Measurements from ENCODE around the gene YWHAB. TPM values are rescaled to one million over a fixed set of nuclear protein-coding genes. Genes with fewer than 3 reads are reported as not detected.

YWHAB gene
- total RNA-seq, 4 donors from 2014 or later = 110 to 170 (median 133) TPM

DNA sequence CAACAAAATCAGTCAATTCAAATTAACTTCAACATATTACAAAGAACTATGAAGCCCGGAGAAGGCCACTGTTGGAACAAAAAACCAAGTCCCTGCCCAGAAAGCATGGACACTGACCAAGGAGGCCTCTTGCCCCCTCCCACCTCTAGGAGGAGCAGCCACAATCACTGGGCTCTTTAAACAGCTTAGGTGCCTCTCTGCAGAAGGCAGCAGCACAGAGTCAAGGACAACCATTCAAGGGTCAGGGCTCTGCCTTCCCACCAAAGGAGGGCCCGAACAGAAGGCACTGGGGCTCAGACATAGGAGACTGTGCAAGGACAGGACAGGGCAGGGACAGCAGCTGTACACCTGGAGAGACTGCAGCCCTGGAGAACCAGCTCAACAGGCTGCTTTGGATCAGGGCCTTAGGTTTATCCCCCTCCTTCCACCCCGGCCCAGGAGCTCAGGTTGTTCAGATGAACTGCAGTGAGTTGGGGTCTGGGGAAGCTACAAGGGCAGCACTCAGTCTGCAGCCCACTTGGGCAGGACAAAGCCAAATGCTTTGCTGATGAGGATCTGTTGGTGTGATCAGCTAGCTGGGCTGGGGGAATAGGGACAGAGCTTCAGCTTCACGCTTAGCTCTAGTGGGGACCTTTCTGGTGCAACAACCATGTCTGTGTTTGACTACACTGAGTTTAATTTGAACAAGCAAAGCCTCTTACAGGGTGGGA lies 56.9 kb downstream of the YWHAB start:
- Histone ChIP-seq H3K9me3 (no peaks in the 10 kb centered on the region), H3K4me1 (no peaks in the 10 kb centered on the region), H3K27me3 (no peaks in the 10 kb centered on the region), H3K36me3 (peaks cover 0 to 98% (median 20%) of the 10 kb centered on the region in 3 donors), H3K4me3 (no peak overlapping the region), H3K27ac (no peak overlapping the region)
- WGBS, 2 donors = 83 to 89% methylated on average over 2 to 3 of the region's 4 CpGs
- DNase-seq = no peak
- no peak for TF ChIP-seq POLR2A (IDR thresholded peaks at IDR 0.05)
- no peak for TF ChIP-seq CTCF (IDR thresholded peaks at IDR 0.05)
- intact Hi-C loops (cut with DNase I) = no loop called here

DNA sequence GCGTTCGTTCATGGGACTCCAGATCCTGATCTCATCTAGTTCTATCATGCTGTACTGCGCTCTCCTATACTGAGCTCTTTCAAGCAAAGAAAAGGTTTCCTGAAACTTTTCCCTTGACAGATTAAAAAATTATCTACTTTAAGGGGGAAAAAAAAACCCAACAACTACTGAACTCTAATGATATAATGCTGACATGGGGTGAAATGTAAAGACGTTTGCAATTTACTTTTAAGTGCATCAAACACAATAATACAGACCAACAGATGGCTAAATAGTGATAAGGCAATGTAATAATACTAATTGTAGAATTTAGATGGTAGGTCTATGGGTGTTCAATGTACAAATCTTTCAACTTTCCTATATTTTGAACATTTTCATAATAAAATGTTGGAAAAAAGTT lies 58.3 kb downstream of the YWHAB start:
- Histone ChIP-seq H3K4me1 (no peaks in the 10 kb centered on the region), H3K9me3 (no peaks in the 10 kb centered on the region), H3K27ac (no peak overlapping the region), H3K36me3 (peaks cover 0 to 100% (median 28%) of the 10 kb centered on the region in 3 donors), H3K4me3 (no peak overlapping the region), H3K27me3 (no peaks in the 10 kb centered on the region)
- no peak for DNase-seq
- intact Hi-C loops (cut with DNase I) = no loop called here
- TF ChIP-seq CTCF (IDR thresholded peaks at IDR 0.05) (no peak), POLR2A (IDR thresholded peaks at IDR 0.05) (no peak)
- 84% methylated on average over 4 of the region's 4 CpGs for WGBS, 2 donors

DNA sequence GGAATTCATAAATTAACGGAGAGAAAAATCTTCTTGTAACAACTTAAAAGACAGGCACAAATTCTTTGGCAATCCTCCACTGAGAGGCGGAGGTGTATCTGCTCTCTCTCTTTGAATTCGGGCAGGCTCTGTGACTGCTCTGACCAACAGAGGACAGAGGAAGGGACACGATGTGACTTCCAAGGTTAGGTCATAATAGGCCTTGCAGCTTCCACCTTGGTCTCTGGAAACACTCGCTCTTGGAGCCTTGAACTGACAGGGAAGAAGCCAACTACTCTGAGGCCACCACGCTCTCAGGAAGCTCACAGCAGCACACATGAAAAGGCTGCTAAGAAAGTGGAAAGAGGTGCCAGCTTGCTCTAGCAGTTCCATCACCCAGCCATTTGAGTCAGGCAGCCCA lies 59.8 kb downstream of the YWHAB start:
- no peak for TF ChIP-seq CTCF (IDR thresholded peaks at IDR 0.05)
- TF ChIP-seq POLR2A (IDR thresholded peaks at IDR 0.05) = no peak
- intact Hi-C loops (cut with DNase I) = no loop called here
- 91 to 96% methylated on average over 6 of the region's 6 CpGs for WGBS, 2 donors
- Histone ChIP-seq H3K36me3 (peaks cover 0 to 100% (median 28%) of the 10 kb centered on the region in 3 donors), H3K4me1 (no peaks in the 10 kb centered on the region), H3K27ac (no peak overlapping the region), H3K4me3 (no peak overlapping the region), H3K27me3 (no peaks in the 10 kb centered on the region), H3K9me3 (no peaks in the 10 kb centered on the region)
- DNase-seq = no peak

DNA sequence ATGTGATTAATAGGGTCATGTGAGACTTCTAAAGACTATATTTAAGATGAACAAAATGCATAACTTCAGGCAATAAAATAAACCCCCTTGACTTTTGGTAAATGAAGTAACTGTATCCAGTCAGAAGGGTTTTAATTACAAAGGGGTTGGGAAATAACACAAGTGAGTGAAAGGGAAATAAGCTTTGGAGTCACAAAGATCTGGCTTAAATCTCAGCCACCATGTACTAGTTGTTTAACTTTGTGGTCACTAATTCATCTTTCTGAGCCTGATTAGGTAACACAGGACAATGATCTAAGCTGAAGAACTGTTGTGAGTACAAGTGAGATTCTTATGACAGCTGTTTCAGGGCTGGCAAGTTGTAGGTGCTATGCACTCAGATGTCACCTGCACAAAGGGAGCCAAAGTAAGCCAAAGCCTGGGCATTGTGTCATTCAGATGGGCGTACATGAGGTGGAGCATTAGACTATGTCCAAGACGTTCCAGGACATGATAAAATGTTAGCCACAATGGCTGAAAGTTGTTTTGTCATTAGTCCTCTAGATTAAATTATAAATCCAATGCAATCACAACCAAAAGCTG lies 60.9 kb downstream of the YWHAB start:
- Histone ChIP-seq H3K36me3 (peaks cover 9 to 100% (median 38%) of the 10 kb centered on the region in 3 donors), H3K27ac (no peak overlapping the region), H3K27me3 (no peaks in the 10 kb centered on the region), H3K4me3 (no peak overlapping the region), H3K9me3 (no peaks in the 10 kb centered on the region), H3K4me1 (no peaks in the 10 kb centered on the region)
- DNase-seq = no peak
- 60 to 88% methylated on average over 2 of the region's 2 CpGs for WGBS, 2 donors
- intact Hi-C loops (cut with DNase I) = no loop called here
- TF ChIP-seq POLR2A (IDR thresholded peaks at IDR 0.05) = no peak
- TF ChIP-seq CTCF (IDR thresholded peaks at IDR 0.05) = no peak

- no peak for DNase-seq
- intact Hi-C loops (cut with DNase I) = no loop called here
- H3K9me3 ChIP-seq = no peaks in the 10 kb centered on the region
- TF ChIP-seq POLR2A (IDR thresholded peaks at IDR 0.05) (no peak), CTCF (IDR thresholded peaks at IDR 0.05) (no peak)
- peaks cover 15 to 100% (median 45%) of the 10 kb centered on the region in 3 donors for H3K36me3 ChIP-seq
- H3K27me3 ChIP-seq = no peaks in the 10 kb centered on the region
- no peak overlapping the region for H3K4me3 ChIP-seq
- H3K4me1 ChIP-seq = no peaks in the 10 kb centered on the region
- no peak overlapping the region for H3K27ac ChIP-seq
- 96% methylated on average over 5 of the region's 5 CpGs for WGBS, 2 donors
Measured at GRCh38 chr20:44948107-44948506, 62.6 kb downstream of the YWHAB start.
